ENCODE results near the gene MRPL43. TPM values are rescaled to one million over a fixed set of nuclear protein-coding genes. Genes with fewer than 3 reads are reported as not detected.

The MRPL43 gene
- total RNA-seq, 1 donor from 2014 or later: 81.6 TPM

- Mint-ChIP-seq H3K4me3 (ENCODE audit: unreplicated experiment) (no peak overlapping the region), H3K4me1 (ENCODE audit: unreplicated experiment) (peaks cover 11% of the 10 kb centered on the region), H3K36me3 (ENCODE audit: unreplicated experiment) (no peaks in the 10 kb centered on the region), H3K27ac (ENCODE audit: unreplicated experiment) (no peak overlapping the region), H3K9me3 (ENCODE audit: unreplicated experiment) (no peaks in the 10 kb centered on the region), H3K27me3 (ENCODE audit: unreplicated experiment) (no peaks in the 10 kb centered on the region)
- DNase-seq (ENCODE audit: extremely low spot score, unreplicated experiment): no peak
- no peak for TF ChIP-seq CTCF (IDR thresholded peaks at IDR 0.05)
These were observed 15.0 kb downstream of the MRPL43 start for GRCh38 chr10:100972115-100972903.

GRCh38 chr10:100970914-100971811 lies 16.1 kb downstream of the MRPL43 start:
- no peak for DNase-seq (ENCODE audit: extremely low spot score, unreplicated experiment)
- no peak overlapping the region for H3K27ac Mint-ChIP-seq (ENCODE audit: unreplicated experiment)
- no peak overlapping the region for H3K4me3 Mint-ChIP-seq (ENCODE audit: unreplicated experiment)
- H3K27me3 Mint-ChIP-seq (ENCODE audit: unreplicated experiment): no peaks in the 10 kb centered on the region
- H3K9me3 Mint-ChIP-seq (ENCODE audit: unreplicated experiment): no peaks in the 10 kb centered on the region
- peaks cover 11% of the 10 kb centered on the region for H3K4me1 Mint-ChIP-seq (ENCODE audit: unreplicated experiment)
- H3K36me3 Mint-ChIP-seq (ENCODE audit: unreplicated experiment): no peaks in the 10 kb centered on the region
- TF ChIP-seq CTCF (IDR thresholded peaks at IDR 0.05): no peak

GRCh38 chr10:100970076-100970913 lies 17.0 kb downstream of the MRPL43 start:
- peak; percentile 70 for DNase-seq (ENCODE audit: extremely low spot score, unreplicated experiment)
- Mint-ChIP-seq H3K27ac (ENCODE audit: unreplicated experiment) (no peak overlapping the region), H3K9me3 (ENCODE audit: unreplicated experiment) (no peaks in the 10 kb centered on the region), H3K27me3 (ENCODE audit: unreplicated experiment) (no peaks in the 10 kb centered on the region), H3K4me3 (ENCODE audit: unreplicated experiment) (peak overlapping the region; percentile 71), H3K36me3 (ENCODE audit: unreplicated experiment) (peaks cover 4% of the 10 kb centered on the region), H3K4me1 (ENCODE audit: unreplicated experiment) (peaks cover 11% of the 10 kb centered on the region)
- TF ChIP-seq CTCF (IDR thresholded peaks at IDR 0.05): no peak

GRCh38 chr10:100969187-100970075 lies 17.9 kb downstream of the MRPL43 start, which contains the start of gene SEMA4G:
Gene SEMA4G, plus strand, starts transcription at chr10:100969504. Its CDS starts 3,409 bp downstream, at chr10:100972913.
- TF ChIP-seq CTCF (IDR thresholded peaks at IDR 0.05): peak; percentile 85
- H3K27me3 Mint-ChIP-seq (ENCODE audit: unreplicated experiment): no peaks in the 10 kb centered on the region
- no peaks in the 10 kb centered on the region for H3K9me3 Mint-ChIP-seq (ENCODE audit: unreplicated experiment)
- H3K36me3 Mint-ChIP-seq (ENCODE audit: unreplicated experiment): peaks cover 6% of the 10 kb centered on the region
- peak within 1 kb of the TSS; percentile 71 for H3K4me3 Mint-ChIP-seq (ENCODE audit: unreplicated experiment)
- H3K4me1 Mint-ChIP-seq (ENCODE audit: unreplicated experiment): peaks cover 11% of the 10 kb centered on the region
- no peak within 1 kb of the TSS for H3K27ac Mint-ChIP-seq (ENCODE audit: unreplicated experiment)
- DNase-seq (ENCODE audit: extremely low spot score, unreplicated experiment): peak; percentile 86
